Astrocyte (in vitro differentiated cells and primary cell): ENCODE results near the gene ADCY1. TPM values are rescaled to one million over a fixed set of nuclear protein-coding genes. Genes with fewer than 3 reads are reported as not detected.

ENCODE experiments used
- DNase-seq: peaks from one replicate; pipeline ENCODE4 v3.0.0-alpha.2; 2010; ENCODE audit warnings: low read depth
- FAIRE-seq: peaks from 2 replicates; lab custom pipeline; 2011; peaks lifted over from hg19 to GRCh38; lab: Jason Lieb, UNC
- H2AFZ ChIP-seq: 2 replicates; pipeline ENCODE4 v1.6.0; 2012; ENCODE audit warnings: low read depth, low read length, inconsistent platforms
- H3K27ac ChIP-seq: 2 replicates; pipeline ENCODE4 v1.5.1; 2011; ENCODE audit warnings: low read depth, low read length, inconsistent platforms
- H3K27me3 ChIP-seq: 2 replicates; pipeline ENCODE4 v1.6.0; 2011; ENCODE audit warnings: low read length, inconsistent platforms; ENCODE audit not compliant: insufficient read depth
- H3K36me3 ChIP-seq: 2 replicates; pipeline ENCODE4 v1.5.1; 2011; ENCODE audit warnings: low read length, inconsistent platforms; ENCODE audit not compliant: insufficient read depth
- H3K4me1 ChIP-seq: 2 replicates; pipeline ENCODE4 v1.5.1; 2011; ENCODE audit warnings: low read length, inconsistent platforms; ENCODE audit not compliant: insufficient read depth
- H3K4me2 ChIP-seq: 2 replicates; pipeline ENCODE4 v1.6.0; 2012; ENCODE audit warnings: low read length, inconsistent platforms
- H3K4me3 ChIP-seq: 2 replicates; pipeline ENCODE4 v1.5.1; 2011; ENCODE audit warnings: low read depth, mild to moderate bottlenecking, low read length, inconsistent platforms; ENCODE audit not compliant: insufficient read depth
- H3K79me2 ChIP-seq: 2 replicates; pipeline ENCODE4 v1.6.0; 2012; ENCODE audit warnings: mild to moderate bottlenecking, low read length, inconsistent platforms; ENCODE audit not compliant: insufficient read depth
- H3K9ac ChIP-seq: 2 replicates; pipeline ENCODE4 v1.6.0; 2012; ENCODE audit warnings: mild to moderate bottlenecking, low read length, inconsistent platforms
- H3K9me3 ChIP-seq: 2 replicates; pipeline ENCODE4 v1.5.1; 2012; ENCODE audit warnings: low read depth, mild to moderate bottlenecking, low read length, inconsistent platforms; ENCODE audit not compliant: insufficient read depth
- H4K20me1 ChIP-seq: 2 replicates; pipeline ENCODE4 v1.6.0; 2012; ENCODE audit warnings: low read length, inconsistent platforms; ENCODE audit not compliant: insufficient read depth
- H3K27ac Mint-ChIP-seq: one replicate; pipeline ENCODE4 v1.8.0; 2021; ENCODE audit warnings: mild to moderate bottlenecking, mixed read lengths; ENCODE audit not compliant: unreplicated experiment
- H3K27me3 Mint-ChIP-seq: one replicate; pipeline ENCODE4 v1.8.0; 2021; ENCODE audit warnings: low read depth, mixed read lengths; ENCODE audit not compliant: unreplicated experiment
- H3K36me3 Mint-ChIP-seq: one replicate; pipeline ENCODE4 v1.8.0; 2021; ENCODE audit warnings: low read depth, mixed read lengths; ENCODE audit not compliant: unreplicated experiment
- H3K4me1 Mint-ChIP-seq: one replicate; pipeline ENCODE4 v1.8.0; 2021; ENCODE audit warnings: low read depth, mixed read lengths; ENCODE audit not compliant: unreplicated experiment
- H3K4me3 Mint-ChIP-seq: one replicate; pipeline ENCODE4 v1.8.0; 2021; ENCODE audit warnings: mild to moderate bottlenecking, moderate library complexity, mixed read lengths; ENCODE audit not compliant: unreplicated experiment
- H3K9me3 Mint-ChIP-seq: one replicate; pipeline ENCODE4 v1.8.0; 2021; ENCODE audit warnings: mild to moderate bottlenecking, mixed read lengths; ENCODE audit not compliant: unreplicated experiment
- CTCF ChIP-seq: IDR thresholded peaks from 2 replicates; pipeline ENCODE4 v1.5.1; 2011; ENCODE audit warnings: low read depth, mild to moderate bottlenecking, inconsistent platforms, low read length, moderate library complexity; ENCODE audit not compliant: insufficient read depth
- EZH2 ChIP-seq: IDR thresholded peaks from 2 replicates; pipeline ENCODE4 v1.6.1; 2012; ENCODE audit warnings: mild to moderate bottlenecking, low read length, inconsistent platforms; ENCODE audit not compliant: insufficient read depth
- total RNA-seq: library from RNA; stranded (reverse); gene quantifications from 2 replicates; pipeline ENCODE4 v1.2.1, GENCODE V29; 2021

The ADCY1 gene
- total RNA-seq, 1 donor from 2014 or later, result 1.6 TPM

DNA sequence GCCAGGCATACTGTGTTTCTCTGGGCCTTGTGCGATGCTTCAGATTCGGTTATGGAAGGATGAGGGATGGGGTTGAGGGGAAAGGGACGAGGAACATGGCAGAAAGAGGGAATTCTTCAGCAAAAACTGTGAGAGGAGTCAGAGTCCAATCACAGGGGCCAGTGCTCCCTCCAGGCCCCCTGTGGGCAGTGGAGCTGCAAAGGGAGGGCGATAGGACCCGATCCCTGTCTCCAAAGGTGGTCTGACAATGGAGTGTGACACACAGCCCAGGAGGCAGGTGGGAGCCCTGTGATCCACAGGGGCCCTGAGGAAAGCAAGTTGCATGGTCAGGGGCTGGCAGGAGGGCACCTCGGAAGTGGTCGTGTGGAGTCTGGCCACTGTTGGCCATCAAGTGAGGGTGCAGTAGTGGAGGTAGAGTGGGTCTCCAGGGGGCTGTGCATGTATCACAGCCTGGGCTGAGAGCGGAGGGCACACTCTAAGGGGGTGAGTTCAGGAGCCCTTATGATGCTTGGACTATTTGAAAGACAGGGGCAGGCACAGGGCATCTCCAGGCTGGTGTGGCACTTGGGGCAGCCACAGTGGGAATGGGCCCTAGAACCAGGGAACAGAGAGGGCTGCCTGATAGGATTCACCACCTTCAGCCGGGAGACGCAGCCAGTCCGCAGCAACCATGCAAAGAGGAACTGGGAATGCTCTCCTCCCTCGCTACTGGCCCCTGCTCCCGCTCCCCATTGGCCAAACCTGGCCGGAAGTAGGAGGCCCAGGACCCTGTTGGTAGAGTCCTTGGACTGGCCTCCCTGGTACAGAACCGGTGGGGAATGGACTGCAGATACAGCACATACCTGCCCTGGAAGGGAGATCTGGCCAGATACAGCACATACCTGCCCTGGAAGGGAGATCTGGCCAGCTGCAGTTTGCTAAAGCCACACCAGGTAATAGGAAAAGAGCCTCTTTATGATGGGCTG lies 115.9 kb downstream of the ADCY1 start:
- Mint-ChIP-seq H3K4me3 (peak overlapping the region; percentile 71), H3K36me3 (peaks cover 4% of the 10 kb centered on the region), H3K27ac (peak overlapping the region; percentile 87), H3K27me3 (no peaks in the 10 kb centered on the region), H3K9me3 (no peaks in the 10 kb centered on the region), H3K4me1 (peaks cover 13% of the 10 kb centered on the region)
- FAIRE-seq, result no peak
- Histone ChIP-seq H2AFZ (peak overlapping the region; percentile 68), H3K27me3 (no peaks in the 10 kb centered on the region), H3K4me2 (peak overlapping the region; percentile 45), H3K27ac (peak overlapping the region; percentile 71), H3K9ac (peak overlapping the region; percentile 54), H3K4me1 (peaks cover 17% of the 10 kb centered on the region), H3K79me2 (no peaks in the 10 kb centered on the region), H4K20me1 (no peaks in the 10 kb centered on the region), H3K36me3 (no peaks in the 10 kb centered on the region), H3K9me3 (no peaks in the 10 kb centered on the region), H3K4me3 (no peak overlapping the region)
- TF ChIP-seq CTCF (no peak), EZH2 (no peak)
- no peak for DNase-seq

- no peaks in the 10 kb centered on the region for H3K9me3 ChIP-seq
- no peak overlapping the region for H2AFZ ChIP-seq
- FAIRE-seq (no peak), DNase-seq (no peak)
- Mint-ChIP-seq H3K4me1 (peaks cover 13% of the 10 kb centered on the region), H3K27ac (no peak overlapping the region), H3K4me3 (no peak overlapping the region), H3K36me3 (peaks cover 4% of the 10 kb centered on the region), H3K27me3 (peaks cover 1% of the 10 kb centered on the region), H3K9me3 (no peaks in the 10 kb centered on the region)
- H4K20me1 ChIP-seq, result no peaks in the 10 kb centered on the region
- no peaks in the 10 kb centered on the region for H3K79me2 ChIP-seq
- H3K27me3 ChIP-seq, result no peaks in the 10 kb centered on the region
- no peak overlapping the region for H3K27ac ChIP-seq
- H3K36me3 ChIP-seq, result no peaks in the 10 kb centered on the region
- H3K9ac ChIP-seq, result no peak overlapping the region
- no peak for TF ChIP-seq CTCF
- TF ChIP-seq EZH2, result no peak
- no peak overlapping the region for H3K4me2 ChIP-seq
- peaks cover 17% of the 10 kb centered on the region for H3K4me1 ChIP-seq
- H3K4me3 ChIP-seq, result no peak overlapping the region
Observed at GRCh38 chr7:45690762-45691150, 116.6 kb downstream of the ADCY1 start.
